Activated T-cell treated with anti-CD3 and anti-CD28 coated beads, Interleukin-2, amount 50 U/mL, for 72 hours (primary cell): Measurements from ENCODE around the gene BTBD9. TPM values are rescaled to one million over a fixed set of nuclear protein-coding genes. Genes with fewer than 3 reads are reported as not detected.

Experiments used
- ATAC-seq, 2 donors: fragments of 150-1000 bp; cut with Tn5 transposase; replicated peaks in 1 of 2; 2 replicates each; pipeline ENCODE4 v1.10.0; 2021; ENCODE audit warnings: moderate library complexity in 2 of 2, mild to moderate bottlenecking in 1 of 2
- DNase-seq, 2 donors: peaks; one replicate each; pipeline ENCODE4 v3.0.0; 2021 to 2022; ENCODE audit warnings: mixed read lengths in 1 of 2
- H3K27ac Mint-ChIP-seq: one replicate; pipeline ENCODE4 v1.8.0; 2022; ENCODE audit warnings: mild to moderate bottlenecking, moderate library complexity, mixed read lengths
- H3K27me3 Mint-ChIP-seq: one replicate; pipeline ENCODE4 v1.8.0; 2022; ENCODE audit warnings: low read depth, mixed read lengths
- H3K36me3 Mint-ChIP-seq, 2 donors: one replicate each; pipeline ENCODE4 v1.8.0; 2022; ENCODE audit warnings: mixed read lengths in 2 of 2, mild to moderate bottlenecking in 1 of 2; ENCODE audit not compliant: insufficient read depth in 2 of 2
- H3K4me1 Mint-ChIP-seq: one replicate; pipeline ENCODE4 v1.8.0; 2022; ENCODE audit warnings: low read depth, mixed read lengths
- H3K4me3 Mint-ChIP-seq, 2 donors: one replicate each; pipeline ENCODE4 v1.8.0; 2022; ENCODE audit warnings: mild to moderate bottlenecking in 2 of 2, mixed read lengths in 2 of 2, moderate library complexity in 2 of 2
- H3K9me3 Mint-ChIP-seq, 2 donors: one replicate each; pipeline ENCODE4 v1.8.0; 2022; ENCODE audit warnings: mixed read lengths in 2 of 2
- total RNA-seq, 2 donors: library from RNA; stranded (reverse); gene quantifications; one replicate each; pipeline ENCODE4 v1.2.3, GENCODE V29; 2022

The BTBD9 gene
- total RNA-seq, 2 donors from 2014 or later = 19.8 to 24.9 TPM

DNA sequence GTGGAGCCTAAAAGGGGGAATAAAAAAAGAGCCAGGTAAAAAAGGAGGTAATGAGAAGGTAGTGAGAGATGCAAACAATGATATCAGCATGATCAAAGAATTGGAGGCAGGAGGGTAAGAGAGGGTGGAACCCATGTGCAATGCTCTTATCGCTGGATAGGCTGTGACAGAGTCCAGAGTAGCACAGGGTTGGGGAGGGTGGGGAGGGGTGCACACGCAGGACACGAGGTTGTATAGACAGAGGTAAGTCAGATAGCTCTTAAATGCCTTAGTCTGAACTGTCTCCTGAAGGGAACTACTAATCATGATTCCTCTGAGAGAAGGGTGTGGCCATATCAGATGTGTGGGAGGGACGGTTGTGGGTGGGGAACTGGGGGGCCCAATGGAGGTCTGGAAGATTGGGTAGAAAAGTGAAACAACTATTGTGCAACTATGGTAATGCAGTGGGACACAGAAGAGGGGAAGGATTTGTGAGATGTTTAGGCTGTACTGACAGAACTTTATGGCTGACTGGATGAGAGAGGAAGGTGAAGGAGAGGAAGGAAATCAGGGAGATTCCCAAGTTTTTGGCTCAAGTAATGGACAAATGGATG is 354.8 kb downstream of the BTBD9 start:
- no peak for DNase-seq
- no peak for ATAC-seq
- Mint-ChIP-seq H3K9me3 (peaks cover 0 to 2% of the 10 kb centered on the region in 2 donors), H3K27me3 (no peaks in the 10 kb centered on the region), H3K4me3 (no peak overlapping the region), H3K4me1 (peaks cover 23% of the 10 kb centered on the region), H3K27ac (peak overlapping the region; percentile 61), H3K36me3 (peaks cover 2 to 3% of the 10 kb centered on the region in 2 donors)

DNA sequence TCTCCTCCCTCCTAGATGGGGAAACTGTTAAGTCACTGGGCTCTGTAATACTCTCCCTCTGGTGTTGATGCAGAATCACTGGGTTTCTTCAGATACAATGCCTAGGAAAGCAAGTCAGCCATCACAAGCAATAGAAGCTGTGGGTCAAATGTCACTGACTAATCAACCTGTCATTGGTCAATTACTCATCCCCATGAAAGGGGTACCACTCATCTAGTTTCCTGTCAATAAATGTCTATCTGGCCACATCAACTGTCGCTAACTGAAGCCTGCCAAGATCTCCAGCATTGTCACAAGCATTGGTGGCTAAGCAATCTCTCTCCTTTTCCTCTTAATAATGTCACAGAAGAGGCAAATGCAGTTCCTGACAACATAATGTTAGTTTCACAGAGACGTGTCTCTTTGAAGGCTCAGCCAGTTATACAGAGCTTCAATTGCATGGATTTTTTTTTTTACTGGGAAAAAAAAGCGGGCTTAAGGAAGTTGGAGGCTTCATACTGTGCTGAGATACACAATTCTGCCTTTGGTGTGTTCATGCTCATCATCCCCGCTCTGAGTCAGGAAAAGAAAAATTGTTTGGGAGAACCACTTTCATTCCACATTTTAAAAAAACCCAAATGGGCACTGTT is 355.9 kb downstream of the BTBD9 start:
- peak overlapping the region; percentile 26 for H3K27ac Mint-ChIP-seq
- peaks cover 2 to 3% of the 10 kb centered on the region in 2 donors for H3K36me3 Mint-ChIP-seq
- H3K27me3 Mint-ChIP-seq = no peaks in the 10 kb centered on the region
- ATAC-seq (peak; percentile 97 to 98), DNase-seq (peak; percentile 28 to 39)
- H3K4me3 Mint-ChIP-seq = no peak overlapping the region
- H3K9me3 Mint-ChIP-seq = peaks cover 0 to 2% of the 10 kb centered on the region in 2 donors
- peaks cover 23% of the 10 kb centered on the region for H3K4me1 Mint-ChIP-seq

DNA sequence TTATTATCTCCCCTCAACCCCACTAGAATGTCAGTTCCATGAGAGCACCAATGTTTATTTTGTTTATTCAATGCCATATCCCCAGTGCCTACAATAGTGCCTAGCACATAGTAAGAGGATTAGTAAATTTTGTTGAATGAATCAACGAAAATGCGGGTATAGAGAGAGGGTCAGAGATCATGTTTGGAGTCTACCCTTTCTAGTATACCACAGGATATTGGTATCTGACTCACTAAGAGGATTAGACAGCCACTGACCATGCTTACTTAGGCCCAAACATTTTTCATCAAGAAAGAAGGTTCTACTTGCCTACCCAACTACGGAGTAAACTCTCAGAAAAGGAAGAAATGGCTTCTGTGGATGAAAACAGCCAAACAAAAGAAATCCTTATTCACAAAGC is 356.8 kb downstream of the BTBD9 start:
- peaks cover 2 to 3% of the 10 kb centered on the region in 2 donors for H3K36me3 Mint-ChIP-seq
- peaks cover 23% of the 10 kb centered on the region for H3K4me1 Mint-ChIP-seq
- no peak for DNase-seq
- no peaks in the 10 kb centered on the region for H3K27me3 Mint-ChIP-seq
- H3K27ac Mint-ChIP-seq = peak overlapping the region; percentile 13
- H3K9me3 Mint-ChIP-seq = peaks cover 0 to 2% of the 10 kb centered on the region in 2 donors
- no peak overlapping the region for H3K4me3 Mint-ChIP-seq
- no peak for ATAC-seq

DNA sequence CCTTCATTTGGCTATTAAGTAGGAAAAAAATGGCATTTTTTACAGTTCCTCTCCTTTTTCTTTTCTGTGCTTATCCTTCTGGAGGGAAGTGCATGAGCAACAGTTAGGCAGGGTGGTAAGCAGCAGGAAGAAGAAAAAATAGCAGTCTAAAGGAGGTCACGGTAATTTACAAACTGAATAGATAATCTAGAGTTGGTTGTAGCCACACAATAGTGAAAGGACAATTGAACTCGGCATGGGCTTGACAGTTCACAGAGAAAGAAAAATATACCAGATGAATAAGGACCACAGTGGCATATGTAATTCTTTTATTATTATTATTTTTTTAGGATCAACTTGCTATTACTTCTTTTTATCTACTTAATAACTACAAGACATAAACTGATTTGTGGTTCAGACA is 358.6 kb downstream of the BTBD9 start:
- H3K4me1 Mint-ChIP-seq = peaks cover 23% of the 10 kb centered on the region
- DNase-seq (no peak), ATAC-seq (no peak)
- no peaks in the 10 kb centered on the region for H3K27me3 Mint-ChIP-seq
- no peak overlapping the region for H3K27ac Mint-ChIP-seq
- peaks cover 0 to 2% of the 10 kb centered on the region in 2 donors for H3K9me3 Mint-ChIP-seq
- no peak overlapping the region for H3K4me3 Mint-ChIP-seq
- H3K36me3 Mint-ChIP-seq = peaks cover 0 to 7% of the 10 kb centered on the region in 2 donors

DNA sequence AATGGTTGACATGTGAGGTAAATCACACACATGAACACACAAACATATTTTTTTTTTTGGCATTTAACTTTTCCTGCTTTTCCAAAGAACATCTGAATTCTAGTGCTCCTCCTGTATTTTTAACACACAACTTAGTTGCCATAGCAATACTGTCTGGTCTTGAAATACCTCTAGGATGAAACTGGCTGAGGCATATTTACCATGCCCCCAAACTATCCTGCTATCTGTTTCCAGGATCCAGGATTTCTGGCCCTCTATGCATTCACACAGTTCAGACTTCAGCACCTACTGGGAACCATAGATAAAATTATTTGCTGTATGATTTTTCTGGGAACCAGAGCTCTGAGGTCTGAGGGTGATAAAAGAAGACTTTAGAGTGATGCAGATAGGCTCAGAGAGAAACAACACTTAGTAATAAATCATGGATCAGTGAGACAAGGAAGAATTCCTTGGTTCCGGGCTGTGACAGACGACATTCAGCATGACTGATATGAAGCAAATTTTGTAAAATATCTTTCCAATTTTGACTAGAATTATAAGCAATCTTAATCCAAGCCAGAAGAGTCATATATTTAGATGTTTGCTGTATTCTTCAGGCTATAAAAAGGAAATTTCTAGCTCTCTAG is 359.7 kb downstream of the BTBD9 start:
- Mint-ChIP-seq H3K4me1 (peaks cover 20% of the 10 kb centered on the region), H3K4me3 (no peak overlapping the region), H3K36me3 (peaks cover 0 to 5% of the 10 kb centered on the region in 2 donors), H3K27ac (no peak overlapping the region), H3K9me3 (peaks cover 0 to under 1% of the 10 kb centered on the region in 2 donors), H3K27me3 (no peaks in the 10 kb centered on the region)
- no peak for ATAC-seq
- no peak for DNase-seq

DNA sequence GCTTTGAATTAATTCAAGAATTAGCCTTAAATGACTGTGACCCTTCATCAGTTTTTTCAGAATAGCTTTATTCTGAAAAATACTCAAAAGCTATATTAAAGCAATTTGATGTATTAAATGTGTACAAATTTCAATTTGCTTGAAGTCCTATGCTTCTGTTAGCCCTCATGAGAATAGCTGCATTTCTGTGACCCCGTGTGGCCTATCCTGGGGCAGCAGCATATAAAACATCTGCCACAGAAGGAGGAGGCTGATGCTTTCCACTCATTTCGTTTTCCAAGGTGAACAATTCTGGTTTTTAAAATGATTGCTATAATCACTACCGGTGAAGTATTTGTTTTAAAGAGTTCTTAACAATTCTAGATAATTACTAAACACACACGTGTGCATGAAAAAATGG is 360.3 kb downstream of the BTBD9 start:
- Mint-ChIP-seq H3K27ac (no peak overlapping the region), H3K4me3 (no peak overlapping the region), H3K36me3 (peaks cover 0 to 5% of the 10 kb centered on the region in 2 donors), H3K9me3 (no peaks in the 10 kb centered on the region), H3K27me3 (no peaks in the 10 kb centered on the region), H3K4me1 (peaks cover 13% of the 10 kb centered on the region)
- DNase-seq (no peak), ATAC-seq (no peak)

DNA sequence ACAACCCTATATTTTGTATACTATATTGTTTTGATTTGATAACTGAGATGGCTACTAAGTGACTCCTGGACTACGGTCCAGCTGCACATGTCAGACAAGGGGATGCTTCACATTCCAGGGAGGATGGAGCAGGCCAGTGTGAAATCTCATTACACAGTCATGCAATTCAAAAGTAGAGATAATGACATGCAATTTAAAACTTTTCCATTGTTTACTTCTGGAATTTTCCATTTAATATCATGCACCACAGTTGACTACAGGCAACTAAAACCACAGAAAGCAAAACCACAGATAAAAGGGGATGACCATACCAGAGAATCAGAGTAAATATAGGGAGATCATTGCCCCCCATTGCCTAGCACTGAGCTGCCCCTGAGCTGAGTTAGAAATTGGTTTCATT is 366.4 kb downstream of the BTBD9 start:
- H3K27ac Mint-ChIP-seq = no peak overlapping the region
- no peaks in the 10 kb centered on the region for H3K4me1 Mint-ChIP-seq
- no peak overlapping the region for H3K4me3 Mint-ChIP-seq
- DNase-seq = no peak
- H3K9me3 Mint-ChIP-seq = no peaks in the 10 kb centered on the region
- H3K27me3 Mint-ChIP-seq = no peaks in the 10 kb centered on the region
- H3K36me3 Mint-ChIP-seq = peaks cover 2 to 5% of the 10 kb centered on the region in 2 donors
- ATAC-seq = no peak

DNA sequence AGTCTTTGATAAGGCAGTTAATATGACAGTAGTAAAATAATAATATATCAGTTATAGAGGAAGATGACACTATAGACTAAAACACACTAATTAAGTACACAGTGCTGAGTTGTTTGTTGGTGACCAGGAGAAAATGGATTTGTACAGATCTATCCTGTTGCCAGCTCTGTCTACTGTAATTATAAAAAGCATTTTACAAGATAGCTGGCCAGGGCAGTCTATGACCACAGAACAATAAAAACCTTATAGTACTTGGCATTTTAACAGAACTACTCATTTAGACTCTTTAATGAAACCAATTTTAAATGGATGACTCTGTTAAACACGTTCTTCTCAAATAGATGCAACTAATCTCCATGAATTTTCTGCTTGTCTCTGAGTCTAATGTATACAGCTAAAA is 367.5 kb downstream of the BTBD9 start:
- H3K27me3 Mint-ChIP-seq = no peaks in the 10 kb centered on the region
- H3K27ac Mint-ChIP-seq = no peak overlapping the region
- no peak for ATAC-seq
- no peak for DNase-seq
- peaks cover 2 to 5% of the 10 kb centered on the region in 2 donors for H3K36me3 Mint-ChIP-seq
- no peaks in the 10 kb centered on the region for H3K4me1 Mint-ChIP-seq
- H3K9me3 Mint-ChIP-seq = no peaks in the 10 kb centered on the region
- H3K4me3 Mint-ChIP-seq = no peak overlapping the region

DNA sequence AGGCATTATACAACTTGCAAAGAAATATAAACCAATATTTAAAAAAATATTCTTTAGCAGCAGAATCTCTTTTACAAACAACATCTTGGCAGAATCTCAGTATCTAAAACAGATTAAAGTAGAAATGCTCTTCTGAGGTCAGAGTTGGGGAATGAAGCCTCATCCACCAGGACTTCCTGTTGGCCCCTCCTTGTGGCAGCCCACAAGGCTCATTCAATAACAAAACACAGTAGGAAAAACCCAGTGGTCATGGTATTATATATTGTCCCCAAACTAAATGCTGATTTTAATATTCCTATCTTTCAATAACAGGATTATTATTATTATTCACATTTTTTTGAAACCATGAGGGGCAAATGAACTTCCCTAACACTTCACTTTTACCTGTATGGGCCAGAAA is 368.6 kb downstream of the BTBD9 start:
- no peak for ATAC-seq
- H3K4me3 Mint-ChIP-seq = no peak overlapping the region
- H3K27ac Mint-ChIP-seq = no peak overlapping the region
- H3K4me1 Mint-ChIP-seq = no peaks in the 10 kb centered on the region
- no peaks in the 10 kb centered on the region for H3K27me3 Mint-ChIP-seq
- no peaks in the 10 kb centered on the region for H3K9me3 Mint-ChIP-seq
- DNase-seq = no peak
- H3K36me3 Mint-ChIP-seq = peaks cover under 1 to 2% of the 10 kb centered on the region in 2 donors

DNA sequence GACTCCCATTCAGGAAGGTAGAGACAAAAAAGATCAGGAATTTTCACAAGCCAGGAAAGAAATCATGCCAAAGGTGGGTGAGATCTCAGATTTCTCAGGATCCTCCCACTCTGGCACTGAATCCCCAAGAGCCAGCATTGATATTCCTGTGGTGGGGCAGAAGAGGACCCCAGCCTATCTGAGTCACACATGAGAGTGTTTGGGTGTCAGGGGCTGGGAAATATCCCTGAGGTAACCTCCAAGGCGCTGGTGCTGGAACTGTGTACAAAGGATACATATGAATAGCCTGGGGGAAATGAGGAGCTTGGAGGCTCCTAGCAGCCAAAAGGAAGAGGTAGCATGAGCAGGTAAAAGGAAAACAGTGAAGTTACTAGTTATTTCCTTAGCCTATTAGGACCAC is 369.4 kb downstream of the BTBD9 start:
- H3K4me1 Mint-ChIP-seq = no peaks in the 10 kb centered on the region
- no peak overlapping the region for H3K27ac Mint-ChIP-seq
- H3K36me3 Mint-ChIP-seq = peaks cover 0 to 2% of the 10 kb centered on the region in 2 donors
- DNase-seq (no peak), ATAC-seq (no peak)
- H3K9me3 Mint-ChIP-seq = no peaks in the 10 kb centered on the region
- H3K4me3 Mint-ChIP-seq = no peak overlapping the region
- no peaks in the 10 kb centered on the region for H3K27me3 Mint-ChIP-seq

DNA sequence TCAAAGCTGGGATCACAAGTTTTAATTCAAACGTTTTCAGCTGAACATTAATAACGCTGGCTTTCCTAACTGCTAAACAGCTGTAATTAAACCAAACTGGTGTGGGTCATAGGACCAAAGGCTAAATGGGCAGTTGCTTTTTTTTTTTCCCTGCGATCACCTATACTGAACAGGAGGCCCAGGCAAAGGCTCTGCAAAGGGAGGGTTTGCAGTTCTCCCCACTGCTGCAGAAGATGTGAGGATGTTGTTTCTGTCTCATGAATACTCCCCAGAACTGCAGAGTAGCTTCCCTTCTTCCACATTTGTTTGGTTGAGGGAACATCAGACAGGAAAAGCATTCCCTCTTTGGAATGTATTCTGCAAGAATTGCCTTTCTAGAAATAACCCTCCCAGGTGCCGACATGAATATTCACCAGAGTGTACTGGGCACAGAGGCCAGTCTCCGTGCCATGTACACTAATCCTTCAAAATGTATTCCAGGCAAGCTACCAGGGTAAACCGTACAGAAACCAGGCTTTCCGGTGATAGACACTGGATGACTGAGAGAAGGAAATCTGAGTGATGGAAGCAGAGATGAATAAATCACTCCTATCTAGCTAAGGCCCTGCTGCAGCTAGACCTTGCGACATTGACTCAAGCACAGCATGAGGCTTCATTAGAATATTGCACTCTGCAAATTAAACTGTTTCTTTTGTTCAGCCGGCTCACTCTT is 370.1 kb downstream of the BTBD9 start:
- Mint-ChIP-seq H3K9me3 (no peaks in the 10 kb centered on the region), H3K27ac (no peak overlapping the region), H3K27me3 (no peaks in the 10 kb centered on the region), H3K36me3 (peaks cover 0 to 2% of the 10 kb centered on the region in 2 donors), H3K4me3 (no peak overlapping the region), H3K4me1 (no peaks in the 10 kb centered on the region)
- DNase-seq (no peak), ATAC-seq (no peak)

DNA sequence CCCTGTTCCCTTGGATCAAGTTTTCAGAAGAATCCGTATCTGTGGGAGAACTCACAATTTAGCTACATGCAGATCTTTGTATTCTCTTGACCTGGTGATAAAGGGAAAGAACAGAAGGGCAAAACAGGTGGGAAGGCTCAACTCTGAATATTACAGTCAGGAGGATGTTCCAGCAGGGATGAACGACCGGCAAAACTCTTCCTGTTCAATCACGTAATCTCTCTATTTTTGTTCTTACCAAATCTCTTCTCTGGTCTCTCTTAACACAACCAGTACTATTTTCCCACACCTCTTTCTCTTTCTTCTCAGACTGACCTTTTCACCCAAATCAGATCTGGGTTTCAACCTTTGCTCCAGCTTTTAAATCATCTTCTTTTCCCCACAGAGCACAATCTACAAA is 371.4 kb downstream of the BTBD9 start:
- no peak overlapping the region for H3K4me3 Mint-ChIP-seq
- H3K27ac Mint-ChIP-seq = peak overlapping the region; percentile 31
- no peaks in the 10 kb centered on the region for H3K36me3 Mint-ChIP-seq
- H3K9me3 Mint-ChIP-seq = no peaks in the 10 kb centered on the region
- H3K4me1 Mint-ChIP-seq = no peaks in the 10 kb centered on the region
- DNase-seq (no peak), ATAC-seq (no peak)
- no peaks in the 10 kb centered on the region for H3K27me3 Mint-ChIP-seq

DNA sequence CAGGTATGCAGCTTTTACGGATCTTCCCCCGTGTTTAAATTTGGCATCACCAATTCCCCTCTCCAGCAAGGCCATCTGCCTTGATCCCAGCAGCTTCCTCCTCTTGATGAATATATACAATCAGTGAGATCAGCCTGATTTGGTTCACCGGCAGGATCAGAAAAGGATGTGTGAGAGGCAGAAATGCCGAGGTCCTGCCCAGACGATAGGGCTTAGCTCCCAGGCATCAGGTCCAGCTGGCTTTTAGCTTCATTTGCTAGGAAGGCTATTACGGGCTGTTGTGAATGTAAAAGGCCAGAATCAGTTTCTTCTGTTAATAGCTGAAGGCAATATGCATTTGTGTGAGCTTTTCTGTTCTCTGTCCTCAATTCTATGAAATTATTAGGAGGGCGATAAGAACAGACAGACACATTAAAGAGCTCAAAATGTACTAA is 372.8 kb downstream of the BTBD9 start:
- no peak for DNase-seq
- Mint-ChIP-seq H3K36me3 (no peaks in the 10 kb centered on the region), H3K27ac (no peak overlapping the region), H3K27me3 (no peaks in the 10 kb centered on the region), H3K4me1 (peaks cover 11% of the 10 kb centered on the region), H3K4me3 (no peak overlapping the region), H3K9me3 (no peaks in the 10 kb centered on the region)
- ATAC-seq = no peak
